Measurements from ENCODE around the gene GTF2A1. TPM values are rescaled to one million over a fixed set of nuclear protein-coding genes. Genes with fewer than 3 reads are reported as not detected.

Gene GTF2A1
- total RNA-seq, 1 experiment from 2014 or later: 54.3 TPM

DNA sequence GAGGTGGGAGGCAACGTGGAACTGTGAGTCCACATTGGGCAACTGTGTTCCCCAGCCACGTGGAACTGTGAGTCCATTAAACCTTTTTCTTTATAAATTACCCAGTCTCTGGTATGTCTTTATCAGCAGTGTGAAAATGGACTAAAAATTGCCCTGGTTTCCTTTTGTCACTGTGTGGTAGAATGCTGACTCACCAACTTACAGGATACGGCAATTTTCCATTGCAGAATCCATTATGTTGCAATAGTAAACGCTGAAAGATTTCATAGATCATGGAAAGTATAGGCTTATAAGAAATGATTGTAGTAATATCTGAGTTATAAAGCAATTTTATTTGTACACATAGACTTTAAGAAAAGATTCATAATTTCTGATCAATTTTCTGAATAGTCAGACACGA lies 93.0 kb downstream of the GTF2A1 start:
- intact Hi-C loops (cut with micrococcal nuclease; ENCODE audit: unreplicated experiment): no loop called here
- CTCF ChIA-PET: no interaction called here
- Histone ChIP-seq H3K4me3 (ENCODE audit: low read depth, low read length, poor library complexity, severe bottlenecking) (no peak overlapping the region), H3K27me3 (replicated peaks; ENCODE audit: insufficient read depth, low read depth, low read length, poor library complexity) (no peaks in the 10 kb centered on the region), H3K4me1 (ENCODE audit: insufficient read depth, low read length, poor library complexity, severe bottlenecking) (no peaks in the 10 kb centered on the region), H3K9me3 (ENCODE audit: low read depth, low read length, poor library complexity, severe bottlenecking) (no peaks in the 10 kb centered on the region), H3K27ac (ENCODE audit: low read depth, low read length, poor library complexity, severe bottlenecking) (no peak overlapping the region), H3K36me3 (ENCODE audit: insufficient read depth, low read length, poor library complexity, severe bottlenecking) (no peaks in the 10 kb centered on the region)
- POLR2A ChIA-PET (ENCODE audit: low non-redundant PET): no interaction called here
- BruUV-seq (replicated peaks): no TSS peak
- TF ChIP-seq CTCF (conservative IDR thresholded peaks at IDR 0.05; ENCODE audit: low read depth, low read length) (no peak), EZH2 (IDR thresholded peaks at IDR 0.05; ENCODE audit: borderline replicate concordance, low read depth, low read length, poor library complexity, severe bottlenecking) (no peak)
- DNase-seq (ENCODE audit: low spot score): peak; percentile 40

GRCh38 chr14:81125536-81125935 lies 95.2 kb downstream of the GTF2A1 start:
- Histone ChIP-seq H3K9me3 (ENCODE audit: low read depth, low read length, poor library complexity, severe bottlenecking) (no peaks in the 10 kb centered on the region), H3K4me1 (ENCODE audit: insufficient read depth, low read length, poor library complexity, severe bottlenecking) (no peaks in the 10 kb centered on the region), H3K27ac (ENCODE audit: low read depth, low read length, poor library complexity, severe bottlenecking) (no peak overlapping the region), H3K36me3 (ENCODE audit: insufficient read depth, low read length, poor library complexity, severe bottlenecking) (no peaks in the 10 kb centered on the region), H3K27me3 (replicated peaks; ENCODE audit: insufficient read depth, low read depth, low read length, poor library complexity) (no peaks in the 10 kb centered on the region), H3K4me3 (ENCODE audit: low read depth, low read length, poor library complexity, severe bottlenecking) (no peak overlapping the region)
- intact Hi-C loops (cut with micrococcal nuclease; ENCODE audit: unreplicated experiment): no loop called here
- DNase-seq (ENCODE audit: low spot score): no peak
- CTCF ChIA-PET: no interaction called here
- no TSS peak for BruUV-seq (replicated peaks)
- POLR2A ChIA-PET (ENCODE audit: low non-redundant PET): no interaction called here
- TF ChIP-seq EZH2 (IDR thresholded peaks at IDR 0.05; ENCODE audit: borderline replicate concordance, low read depth, low read length, poor library complexity, severe bottlenecking): no peak
- no peak for TF ChIP-seq CTCF (conservative IDR thresholded peaks at IDR 0.05; ENCODE audit: low read depth, low read length)

Other genes with a start within 250 kb of the GTF2A1 start
- 8.6 and 13.4 TPM in 2 replicates for gene STON2, start 179.4 kb upstream of the GTF2A1 start, total RNA-seq (2021)